HuH-7 (cell line): ENCODE results near the gene MAP3K7.
"Not testable (repeated sequence)": the region's sequence is repeated elsewhere in the genome, so short reads cannot be mapped to it uniquely, and the experiment has no call there.

Experiments used
- DNase-seq: peaks from one replicate; pipeline ENCODE4 v3.0.0; 2011; ENCODE audit warnings: low spot score

MAP3K7 gene

DNA sequence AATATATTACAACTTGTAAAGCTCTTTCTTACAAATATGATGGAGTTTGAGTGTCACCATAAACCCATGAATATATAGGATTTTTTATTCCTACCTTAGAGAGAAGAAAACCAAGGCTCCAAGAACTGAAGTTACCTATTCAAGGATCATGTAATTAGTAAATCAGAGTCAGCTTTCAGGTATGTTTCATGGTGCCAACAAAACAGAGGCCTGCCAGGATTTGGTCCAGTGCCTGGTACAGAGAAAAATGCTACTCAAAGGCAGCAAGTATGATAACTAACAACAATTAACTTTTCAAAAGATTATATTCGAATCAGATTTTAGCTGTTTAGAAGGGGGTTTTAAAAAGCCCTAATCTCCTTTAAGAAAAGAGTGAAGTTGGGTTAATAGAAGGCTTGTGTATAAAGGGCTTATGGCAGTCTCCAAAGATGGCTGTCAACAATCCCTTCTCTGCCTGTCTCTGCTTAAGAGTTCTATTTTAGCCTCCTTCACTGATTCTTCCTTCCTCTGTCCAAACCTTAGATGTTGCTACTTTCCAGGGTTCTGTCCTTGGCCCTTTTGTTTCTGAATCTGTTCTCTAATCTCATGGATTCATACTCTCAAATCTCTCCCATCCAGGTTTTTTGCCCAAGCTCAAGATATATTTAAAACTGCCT, 7.8 kb downstream of the MAP3K7 start:
- no peak for DNase-seq

DNA sequence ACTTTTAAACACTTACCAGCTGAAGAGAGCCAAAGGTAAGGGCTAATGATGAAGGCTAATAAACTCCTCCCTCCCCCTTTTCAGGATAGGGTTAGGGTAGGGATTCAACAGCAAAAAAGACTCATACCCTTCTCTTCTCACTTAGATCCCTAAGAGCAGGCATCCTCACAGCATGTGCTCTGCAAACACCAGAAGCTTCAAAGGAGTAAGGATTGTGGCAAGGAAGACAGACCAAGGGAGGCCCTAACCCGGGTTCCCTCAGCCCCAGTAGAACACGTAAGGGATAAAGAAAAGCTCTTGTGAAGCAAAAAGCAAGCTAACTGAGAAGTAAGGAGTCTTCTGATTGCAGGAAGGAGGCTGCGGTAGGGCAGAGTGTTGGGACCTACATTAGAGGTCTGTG, 11.6 kb downstream of the MAP3K7 start:
- DNase-seq: no peak

DNA sequence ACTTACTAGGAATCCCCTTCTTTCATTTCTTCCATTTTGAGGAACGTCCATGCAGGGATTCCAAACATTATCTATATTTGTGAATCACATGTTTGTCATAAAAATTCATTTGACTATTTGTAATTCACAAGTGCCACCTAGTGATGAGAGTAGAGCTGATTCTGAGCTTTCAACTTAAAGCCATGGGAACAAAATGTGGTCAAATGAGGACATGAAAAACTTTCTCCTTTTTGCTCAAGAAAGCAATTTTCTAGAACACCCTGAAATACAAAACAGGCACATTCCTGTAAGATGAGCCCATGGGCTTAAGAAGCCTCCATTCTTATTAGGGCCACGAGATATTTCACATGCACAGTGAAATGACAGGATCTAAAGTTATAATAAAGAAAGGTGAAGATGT, 12.3 kb downstream of the MAP3K7 start:
- no peak for DNase-seq

DNA sequence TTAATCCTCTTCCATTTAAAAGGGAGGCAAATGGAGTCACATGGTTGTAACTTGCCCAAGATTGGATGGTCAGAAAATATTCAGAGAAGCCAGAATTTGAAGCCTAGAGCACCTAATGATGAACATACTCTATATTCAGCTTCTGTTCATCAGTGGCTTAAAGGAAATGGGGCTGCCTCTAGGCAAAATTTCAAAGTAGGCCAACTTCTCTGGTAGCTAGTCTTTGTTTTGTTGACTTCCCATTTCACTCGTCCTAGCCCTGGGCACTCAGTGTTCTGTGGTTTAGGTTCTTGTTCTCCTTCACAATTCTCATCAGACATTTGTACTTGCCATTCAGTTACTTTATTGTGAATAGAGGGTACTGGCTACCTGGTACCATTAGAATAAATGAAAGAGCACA, 13.2 kb downstream of the MAP3K7 start:
- DNase-seq: no peak

GRCh38 chr6:90572856-90573255, 14.0 kb downstream of the MAP3K7 start:
- no peak for DNase-seq

GRCh38 chr6:90569223-90569622, 17.6 kb downstream of the MAP3K7 start:
- no peak for DNase-seq

GRCh38 chr6:90567682-90568081, 19.2 kb downstream of the MAP3K7 start:
- not testable (repeated sequence) for DNase-seq

- not testable (repeated sequence) for DNase-seq
These were observed 24.5 kb downstream of the MAP3K7 start for GRCh38 chr6:90562341-90562740.

GRCh38 chr6:90559931-90560330, 26.9 kb downstream of the MAP3K7 start:
- no peak for DNase-seq

DNA sequence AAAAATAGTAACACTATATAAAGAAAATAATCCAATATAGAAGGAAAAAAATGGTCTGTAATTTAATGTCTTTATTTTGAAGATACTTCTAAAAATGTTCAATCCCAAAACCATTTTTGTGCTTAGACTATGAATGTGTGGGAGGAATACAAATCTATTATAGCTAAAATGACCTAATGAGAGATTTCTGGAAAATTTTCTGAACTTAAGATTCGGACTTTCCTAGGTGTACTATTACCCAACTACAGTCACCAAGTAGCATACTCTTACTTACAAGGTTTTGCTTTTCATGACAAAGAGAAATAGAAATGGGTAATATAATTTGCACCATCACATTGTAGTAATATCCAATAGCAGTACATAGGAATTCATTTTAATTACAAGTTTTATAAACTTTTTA, 29.9 kb downstream of the MAP3K7 start:
- no peak for DNase-seq

DNA sequence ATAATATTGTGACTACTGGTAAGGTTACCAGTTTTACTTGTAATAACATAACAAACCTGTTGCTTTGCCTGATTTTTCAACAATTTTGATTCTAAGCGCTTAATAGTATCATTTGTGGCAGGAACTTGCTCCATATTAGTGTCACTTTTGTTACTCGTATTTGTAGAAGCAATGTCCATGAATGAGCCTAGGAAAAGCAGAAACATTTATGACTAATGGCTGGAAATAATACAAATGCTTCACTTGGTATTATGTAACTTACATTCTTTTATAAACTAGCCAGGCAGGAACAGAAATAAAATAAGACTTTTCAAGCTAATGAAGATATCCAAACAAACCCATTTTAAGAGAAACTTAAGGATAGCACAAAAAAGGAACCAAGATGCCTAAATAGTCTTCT, 38.9 kb downstream of the MAP3K7 start:
- no peak for DNase-seq

- DNase-seq: no peak
These were observed 39.8 kb downstream of the MAP3K7 start for GRCh38 chr6:90547079-90547478.

- no peak for DNase-seq
These were observed 41.4 kb downstream of the MAP3K7 start for GRCh38 chr6:90545448-90545847.

- DNase-seq: no peak
These were observed 42.1 kb downstream of the MAP3K7 start for GRCh38 chr6:90544741-90545140.

- DNase-seq: no peak
These were observed 42.8 kb downstream of the MAP3K7 start for GRCh38 chr6:90544081-90544480.

- DNase-seq: no peak
These were observed 45.7 kb downstream of the MAP3K7 start for GRCh38 chr6:90541221-90541620.

GRCh38 chr6:90538278-90539046, 48.4 kb downstream of the MAP3K7 start:
- DNase-seq: no peak

GRCh38 chr6:90537723-90538258, 49.1 kb downstream of the MAP3K7 start:
- no peak for DNase-seq

GRCh38 chr6:90537027-90537426, 49.8 kb downstream of the MAP3K7 start:
- no peak for DNase-seq

DNA sequence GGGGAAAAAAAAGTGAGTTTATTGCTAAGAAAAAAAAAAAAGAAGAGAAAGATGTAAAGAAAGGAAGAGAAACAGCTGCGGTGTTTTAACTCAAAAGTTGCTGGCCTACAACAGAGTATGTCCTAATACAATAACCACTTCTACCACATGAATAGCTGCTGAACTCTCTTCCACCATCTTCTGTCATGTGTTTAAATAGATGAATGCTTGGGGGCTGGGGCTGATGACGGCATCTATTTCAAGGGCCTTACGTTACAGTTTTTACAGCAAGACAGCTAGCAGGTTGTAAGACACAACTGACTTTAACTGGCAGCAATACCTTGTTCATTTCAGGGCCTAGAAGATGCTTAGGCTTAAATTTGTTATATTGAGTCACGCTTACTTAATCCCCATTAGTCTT, 50.4 kb downstream of the MAP3K7 start:
- no peak for DNase-seq

GRCh38 chr6:90534337-90535025, 52.4 kb downstream of the MAP3K7 start:
- DNase-seq: no peak

DNA sequence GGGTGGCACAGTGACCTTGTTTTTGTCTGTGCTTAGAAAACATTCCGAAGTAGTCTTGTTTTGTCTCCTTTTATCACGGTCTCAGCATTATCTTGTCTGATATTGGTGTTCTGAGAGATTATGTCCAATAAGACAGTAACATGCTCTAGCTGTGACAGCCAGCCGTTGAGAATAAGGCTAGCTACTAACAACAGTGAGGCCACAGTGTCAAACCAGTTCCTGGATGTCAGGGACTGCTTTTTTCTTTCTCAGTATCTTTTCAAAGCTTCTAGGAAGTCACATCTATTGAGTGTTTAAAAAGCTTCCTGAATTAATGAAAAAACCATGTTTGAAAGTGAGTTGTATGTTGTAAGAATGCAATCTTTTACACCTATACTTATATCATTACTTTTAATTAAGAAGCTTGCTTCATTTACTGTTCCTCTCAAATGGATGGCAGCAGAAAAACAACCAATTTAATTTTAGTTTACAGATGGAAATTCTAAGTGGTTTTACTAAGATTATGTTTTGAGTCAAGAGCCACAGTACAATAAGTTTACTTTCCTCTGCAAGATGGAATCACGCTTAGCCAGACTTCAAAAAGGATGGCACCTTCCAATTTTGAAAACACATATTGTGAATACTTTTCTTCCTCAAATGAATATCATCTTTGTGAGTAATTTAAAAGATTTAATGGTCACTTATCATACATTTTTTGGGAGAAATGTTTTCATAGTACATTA, 53.1 kb downstream of the MAP3K7 start:
- DNase-seq: no peak
